EL (cell line): ENCODE measurements around the gene LDAH.
A peak's percentile ranks its signal among the peaks of the same experiment; 100 is the strongest.
"Not testable (repeated sequence)": the region's sequence is repeated elsewhere in the genome, so short reads cannot be mapped to it uniquely, and the experiment has no call there.

Experiments
- DNase-seq: peaks from one replicate; pipeline ENCODE4 v3.0.0-alpha.2; 2016

Gene LDAH

GRCh38 chr2:20716164-20716563 lies 106.7 kb downstream of the LDAH start:
- DNase-seq = not testable (repeated sequence)

DNA sequence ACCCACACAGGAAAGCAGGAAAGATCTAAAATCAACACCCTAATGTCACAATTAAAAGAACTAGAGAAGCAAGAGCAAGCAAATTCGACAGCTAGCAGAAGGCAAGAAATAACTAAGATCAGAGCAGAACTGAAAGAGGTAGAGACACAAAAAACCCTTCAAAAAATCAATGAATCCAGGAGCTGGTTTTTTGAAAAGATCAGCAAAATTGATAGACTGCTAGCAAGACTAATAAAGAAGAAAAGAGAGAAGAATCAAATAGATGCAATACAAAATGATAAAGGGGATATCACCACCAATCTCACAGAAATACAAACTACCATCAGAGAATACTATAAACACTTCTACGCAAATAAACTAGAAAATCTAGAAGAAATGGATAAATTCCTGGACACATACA lies 108.5 kb downstream of the LDAH start:
- DNase-seq = not testable (repeated sequence)

DNA sequence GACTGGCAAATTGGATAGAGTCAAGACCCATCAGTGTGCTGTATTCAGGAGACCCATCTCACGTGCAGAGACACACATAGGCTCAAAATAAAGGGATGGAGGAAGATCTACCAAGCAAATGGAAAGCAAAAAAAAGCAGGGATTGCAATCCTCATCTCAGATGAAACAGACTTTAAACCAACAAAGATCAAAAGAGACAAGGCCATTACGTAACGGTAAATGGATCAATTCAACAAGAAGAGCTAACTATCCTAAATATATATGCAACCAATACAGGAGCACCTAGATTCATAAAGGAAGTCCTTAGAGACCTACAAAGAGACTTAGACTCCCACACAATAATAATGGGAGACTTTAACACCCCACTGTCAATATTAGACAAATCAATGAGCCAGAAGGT lies 109.3 kb downstream of the LDAH start:
- not testable (repeated sequence) for DNase-seq

GRCh38 chr2:20711641-20712040 lies 111.3 kb downstream of the LDAH start:
- not testable (repeated sequence) for DNase-seq

DNA sequence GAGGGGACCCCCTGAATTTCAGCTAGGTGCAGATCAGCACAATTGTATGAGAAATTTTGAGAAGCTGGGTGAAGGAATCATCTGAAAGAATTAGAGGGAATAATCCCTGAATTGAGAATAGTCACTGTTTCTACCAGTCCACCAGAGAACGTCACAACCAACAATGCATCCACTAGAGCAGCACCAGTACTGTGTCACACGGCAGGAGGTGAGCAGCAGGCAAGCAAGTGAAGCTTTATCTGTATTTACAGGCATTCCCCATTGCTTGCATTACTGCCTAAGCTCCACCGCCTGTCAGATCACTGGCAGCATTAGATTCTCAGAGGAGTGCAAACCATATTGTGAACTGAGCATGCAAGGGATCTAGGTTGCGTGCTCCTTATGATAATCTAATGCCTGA lies 115.3 kb downstream of the LDAH start:
- DNase-seq = no peak

DNA sequence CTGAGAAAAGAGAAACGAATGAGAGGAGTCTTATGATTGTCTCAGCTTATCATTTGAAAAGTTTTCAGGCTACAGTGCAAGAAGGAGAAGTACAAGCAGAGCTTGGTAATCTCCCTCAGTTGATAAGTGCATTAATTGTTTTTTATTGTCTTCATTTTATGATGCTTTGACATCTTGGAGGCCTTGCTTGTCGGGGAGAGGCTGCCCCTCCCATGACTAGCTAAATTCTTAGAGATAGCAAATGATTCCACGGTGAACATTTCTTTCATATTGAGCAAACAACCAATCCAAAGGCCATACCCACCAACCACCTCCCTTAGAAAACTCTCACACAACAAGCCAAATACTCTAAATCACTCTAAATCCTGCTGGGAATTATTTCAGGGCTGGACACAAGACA lies 116.1 kb downstream of the LDAH start:
- DNase-seq = no peak

DNA sequence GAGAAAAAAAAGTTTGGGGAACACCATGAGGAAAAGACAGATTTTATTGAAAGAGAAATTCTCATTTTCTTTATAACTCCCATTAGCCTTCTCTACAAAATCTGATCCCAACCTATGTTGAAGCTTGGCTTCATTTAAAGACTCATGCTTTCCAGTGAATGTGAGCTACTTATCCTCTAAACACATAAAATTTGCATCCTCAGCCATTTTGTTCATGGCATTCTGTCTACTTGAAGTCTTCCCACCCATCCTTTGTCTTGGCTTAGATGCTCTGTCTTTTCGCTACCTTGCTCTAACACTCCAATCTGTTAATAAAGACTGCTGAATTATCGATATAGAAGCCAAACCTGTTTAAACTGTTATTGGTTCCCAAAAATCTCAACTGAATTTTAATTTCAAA lies 116.7 kb downstream of the LDAH start:
- DNase-seq = no peak

GRCh38 chr2:20704886-20705285 lies 118.0 kb downstream of the LDAH start:
- peak; percentile 28 for DNase-seq

DNA sequence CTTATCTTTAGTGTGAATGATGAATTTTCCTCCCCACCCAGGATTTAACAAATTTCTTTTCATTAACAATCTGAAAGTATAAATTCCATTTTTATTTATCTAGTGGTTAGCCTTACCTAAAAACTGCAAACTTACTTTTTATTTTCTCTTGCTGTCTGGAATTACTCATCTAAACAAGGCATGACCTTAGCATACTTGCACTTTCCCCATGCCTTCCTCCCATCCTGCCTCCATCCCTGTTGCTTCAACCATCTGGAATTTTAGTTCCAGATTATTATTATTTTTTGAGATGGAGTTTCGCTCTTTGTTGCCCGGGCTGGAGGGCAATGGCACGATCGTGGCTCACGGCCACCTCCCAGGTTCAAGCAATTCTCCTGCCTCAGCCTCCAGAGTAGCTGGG lies 120.3 kb downstream of the LDAH start:
- peak; percentile 56 for DNase-seq

DNA sequence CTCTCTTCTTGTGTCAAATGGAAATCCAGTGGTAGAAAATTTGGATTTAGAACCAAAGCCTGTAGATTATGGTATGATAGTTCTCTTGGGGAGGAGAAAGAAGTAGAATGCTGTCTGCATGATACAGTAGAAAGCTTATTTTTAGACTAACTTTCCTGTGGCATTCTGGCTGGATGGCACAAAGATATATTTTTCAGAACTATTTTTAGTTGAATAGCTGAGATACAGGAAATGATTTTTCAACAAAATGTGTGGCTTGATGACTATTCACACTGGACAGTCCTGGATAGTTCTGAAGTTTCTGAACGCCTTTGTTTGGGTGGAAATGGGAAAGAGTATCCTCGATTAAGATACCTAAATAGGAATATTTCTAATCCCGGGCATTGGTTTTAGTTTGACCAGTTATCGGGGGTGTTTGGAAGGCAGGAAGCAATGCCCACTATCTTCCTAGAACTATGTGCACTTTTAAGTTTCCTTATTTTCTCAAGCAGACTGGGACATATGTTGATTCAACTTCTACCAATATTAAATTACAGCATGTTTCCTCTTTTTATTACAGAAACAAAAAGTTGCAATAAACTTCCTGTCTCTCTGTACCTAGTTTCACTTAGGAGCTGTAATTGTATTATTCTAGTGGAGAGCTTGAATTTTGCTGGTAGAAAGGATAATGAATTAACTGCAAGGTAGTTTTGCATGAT lies 123.8 kb downstream of the LDAH start:
- DNase-seq = no peak

- no peak for DNase-seq
Measured at GRCh38 chr2:20697322-20697934, 125.5 kb downstream of the LDAH start.

GRCh38 chr2:20696366-20696765 lies 126.5 kb downstream of the LDAH start:
- DNase-seq = no peak

DNA sequence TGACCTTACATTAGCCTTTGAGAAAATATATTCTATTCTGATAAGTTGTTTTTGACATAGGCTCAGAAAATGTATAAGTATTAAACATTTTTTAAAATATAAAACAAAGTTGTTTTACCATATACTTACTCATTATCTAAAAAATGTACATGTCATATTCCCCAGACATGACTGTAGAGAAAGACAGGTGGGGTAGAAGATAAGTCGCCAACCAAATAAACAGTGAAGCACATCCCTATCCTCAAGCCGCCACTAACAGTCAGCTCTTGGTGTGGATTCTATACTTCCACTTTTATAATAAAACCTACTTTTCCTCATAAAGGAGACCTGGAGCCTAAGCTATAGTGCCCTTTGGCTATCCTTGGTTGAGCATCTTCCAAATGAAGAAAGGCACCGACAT lies 129.6 kb downstream of the LDAH start:
- no peak for DNase-seq

DNA sequence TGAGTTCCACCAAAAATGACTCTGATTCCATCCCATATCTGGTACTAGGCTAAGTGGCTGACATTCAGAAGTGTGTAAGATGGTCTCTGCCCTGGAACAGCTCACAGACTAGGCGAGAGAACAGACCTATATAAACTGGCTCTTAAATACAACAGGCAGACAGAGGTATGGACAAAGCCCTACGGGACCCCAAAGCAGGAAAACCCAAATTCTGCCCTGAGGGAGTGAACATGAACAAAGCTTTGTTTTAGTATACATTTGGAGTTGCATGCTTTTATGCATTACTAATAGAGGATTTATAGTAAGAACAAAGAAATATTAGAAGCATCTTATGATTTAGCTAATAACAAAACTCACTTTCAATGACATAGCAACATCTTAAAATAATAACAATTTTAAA lies 130.8 kb downstream of the LDAH start:
- no peak for DNase-seq

DNA sequence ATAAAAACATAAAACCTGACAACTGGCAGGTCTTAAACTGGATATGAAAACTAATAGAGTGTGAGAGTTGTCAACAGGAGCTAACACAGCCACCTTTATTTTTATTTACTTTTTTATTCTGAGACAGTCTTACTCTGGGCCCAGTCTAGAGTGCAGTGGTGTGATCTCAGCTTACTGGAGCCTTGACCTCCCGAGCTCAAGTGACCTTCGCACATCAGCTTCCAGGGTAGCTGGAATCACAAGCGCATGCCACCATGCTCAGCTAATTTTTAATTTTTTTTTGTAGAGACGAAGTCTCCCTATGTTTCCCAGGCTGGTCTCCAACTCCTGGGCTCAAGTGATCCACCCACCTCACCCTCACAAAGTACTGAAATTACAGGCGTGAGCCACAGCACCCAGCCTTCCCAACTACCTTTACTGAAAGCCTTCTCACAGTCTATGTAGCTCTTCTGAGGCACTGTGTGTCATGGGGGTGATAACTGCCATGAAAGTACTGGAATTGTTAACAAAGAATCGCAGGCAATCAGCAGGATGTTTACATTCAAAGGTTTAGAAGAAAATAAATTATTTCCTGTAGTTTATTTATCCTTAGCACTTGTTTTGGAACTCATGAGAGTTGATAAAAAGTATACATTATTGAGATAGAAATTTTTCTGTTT lies 131.7 kb downstream of the LDAH start:
- DNase-seq = no peak

- no peak for DNase-seq
Measured at GRCh38 chr2:20689428-20690264, 133.3 kb downstream of the LDAH start.

DNA sequence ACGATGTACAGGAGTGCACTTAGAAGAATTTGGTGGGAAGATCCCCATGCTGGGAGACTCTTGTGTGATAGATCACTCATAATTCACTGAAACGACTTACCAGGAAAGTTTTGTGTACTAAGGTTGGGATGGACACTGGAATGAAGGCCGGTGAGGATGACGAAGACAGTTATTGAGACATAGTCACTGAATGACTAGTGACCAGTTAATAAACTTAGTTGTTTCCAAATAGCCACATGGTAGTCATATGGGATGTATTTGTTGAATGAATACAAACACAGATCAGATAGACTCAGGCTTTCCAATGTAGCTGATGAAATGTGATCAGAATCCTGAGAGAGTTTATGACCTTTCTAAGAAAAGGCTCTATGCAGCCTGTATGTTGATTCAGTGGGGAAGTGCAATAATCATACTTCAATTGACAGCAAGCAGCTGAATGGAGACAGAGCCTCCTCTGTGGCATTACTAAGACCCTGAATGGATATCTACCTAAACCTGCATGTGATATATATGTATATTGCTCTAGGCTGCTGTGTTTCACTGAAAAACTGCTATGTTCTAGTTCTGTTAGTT lies 135.6 kb downstream of the LDAH start:
- DNase-seq = no peak

GRCh38 chr2:20684581-20685063 lies 138.3 kb downstream of the LDAH start:
- DNase-seq = no peak

GRCh38 chr2:20682167-20682920 lies 140.6 kb downstream of the LDAH start:
- DNase-seq = no peak

GRCh38 chr2:20680744-20681375 lies 142.0 kb downstream of the LDAH start:
- DNase-seq = no peak

DNA sequence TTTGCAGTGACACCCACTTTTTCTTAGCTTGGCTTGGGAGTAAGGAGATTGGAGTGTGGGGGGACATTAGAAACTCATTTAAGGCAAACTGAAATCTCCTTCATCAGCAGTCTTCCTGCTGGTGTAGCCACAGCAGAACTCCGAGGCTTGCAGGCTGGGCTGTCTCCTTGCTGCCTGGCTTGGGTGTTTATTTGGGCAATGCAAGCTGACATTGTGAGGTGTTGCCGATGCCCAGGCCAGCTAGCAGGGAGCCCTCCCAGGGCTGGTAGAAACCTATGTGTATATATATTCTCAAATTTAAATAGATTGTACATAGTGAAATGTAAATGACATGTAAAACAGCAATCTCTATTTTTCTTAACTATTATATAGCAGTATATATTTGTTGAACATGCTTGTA lies 144.1 kb downstream of the LDAH start:
- DNase-seq = no peak

DNA sequence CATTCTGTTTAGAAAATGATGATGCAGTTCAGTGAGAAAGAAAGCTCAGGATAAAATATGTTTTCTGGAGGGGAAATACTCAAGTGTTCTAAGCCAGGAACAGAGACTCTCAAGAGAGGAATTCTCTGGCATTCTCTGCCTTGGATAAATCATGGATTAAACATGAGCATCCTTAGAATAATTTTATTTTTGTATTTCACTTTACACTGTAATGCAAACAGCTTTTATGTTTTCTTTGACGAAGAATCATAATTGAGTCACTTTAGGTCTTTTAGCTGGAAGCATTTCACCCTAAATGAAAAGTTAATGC lies 144.9 kb downstream of the LDAH start:
- no peak for DNase-seq
